Muscle of leg (tissue), 11 donors: ENCODE measurements around the gene MTCH2. TPM values are rescaled to one million over a fixed set of nuclear protein-coding genes. Genes with fewer than 3 reads are reported as not detected.

Experiments
- DNase-seq: peaks from one replicate; pipeline ENCODE4 v3.0.0; 2013
- H3K27ac ChIP-seq: one replicate; pipeline ENCODE4 v1.5.1; 2013; ENCODE audit warnings: mild to moderate bottlenecking, low read length, control low read depth
- H3K27me3 ChIP-seq: one replicate; pipeline ENCODE4 v1.6.1; 2013; ENCODE audit warnings: low read length; ENCODE audit not compliant: control insufficient read depth, insufficient read depth
- H3K36me3 ChIP-seq: one replicate; pipeline ENCODE4 v1.6.1; 2013; ENCODE audit warnings: low read length; ENCODE audit not compliant: control insufficient read depth, insufficient read depth
- H3K4me1 ChIP-seq: one replicate; pipeline ENCODE4 v1.6.1; 2013; ENCODE audit warnings: low read length; ENCODE audit not compliant: control insufficient read depth, insufficient read depth
- H3K4me3 ChIP-seq: one replicate; pipeline ENCODE4 v1.5.1; 2013; ENCODE audit warnings: low read length, control low read depth
- H3K9me3 ChIP-seq: replicated peaks from 2 replicates; pipeline ENCODE4 v1.6.1; 2013; ENCODE audit warnings: low read depth, low read length; ENCODE audit not compliant: control insufficient read depth
- WGBS: methylation state at CpG from one replicate; pipeline ENCODE4 v1.1.5; 2013; ENCODE audit warnings: missing lambda C conversion rate; ENCODE audit not compliant: insufficient coverage; 5-methylcytosine and 5-hydroxymethylcytosine counted together
- polyA plus RNA-seq, 8 donors: library from polyadenylated mRNA; unstranded; fragments of 120-200 nt; gene quantifications; one replicate each; pipeline versions ENCODE4 v1.2.1 to v1.2.3, GENCODE V29; 2013; ENCODE audit warnings: inconsistent platforms in 1 of 8, low replicate concordance in 1 of 8; ENCODE audit not compliant: insufficient read length in 8 of 8, insufficient read depth in 1 of 8
- total RNA-seq: library from RNA; stranded (reverse); fragments of 120-200 nt; gene quantifications from one replicate; pipeline ENCODE4 v1.2.4, GENCODE V29; 2013

The MTCH2 gene
- total and polyA plus RNA-seq, 9 donors, result 51.1 to 83.9 (median 70.9) TPM

DNA sequence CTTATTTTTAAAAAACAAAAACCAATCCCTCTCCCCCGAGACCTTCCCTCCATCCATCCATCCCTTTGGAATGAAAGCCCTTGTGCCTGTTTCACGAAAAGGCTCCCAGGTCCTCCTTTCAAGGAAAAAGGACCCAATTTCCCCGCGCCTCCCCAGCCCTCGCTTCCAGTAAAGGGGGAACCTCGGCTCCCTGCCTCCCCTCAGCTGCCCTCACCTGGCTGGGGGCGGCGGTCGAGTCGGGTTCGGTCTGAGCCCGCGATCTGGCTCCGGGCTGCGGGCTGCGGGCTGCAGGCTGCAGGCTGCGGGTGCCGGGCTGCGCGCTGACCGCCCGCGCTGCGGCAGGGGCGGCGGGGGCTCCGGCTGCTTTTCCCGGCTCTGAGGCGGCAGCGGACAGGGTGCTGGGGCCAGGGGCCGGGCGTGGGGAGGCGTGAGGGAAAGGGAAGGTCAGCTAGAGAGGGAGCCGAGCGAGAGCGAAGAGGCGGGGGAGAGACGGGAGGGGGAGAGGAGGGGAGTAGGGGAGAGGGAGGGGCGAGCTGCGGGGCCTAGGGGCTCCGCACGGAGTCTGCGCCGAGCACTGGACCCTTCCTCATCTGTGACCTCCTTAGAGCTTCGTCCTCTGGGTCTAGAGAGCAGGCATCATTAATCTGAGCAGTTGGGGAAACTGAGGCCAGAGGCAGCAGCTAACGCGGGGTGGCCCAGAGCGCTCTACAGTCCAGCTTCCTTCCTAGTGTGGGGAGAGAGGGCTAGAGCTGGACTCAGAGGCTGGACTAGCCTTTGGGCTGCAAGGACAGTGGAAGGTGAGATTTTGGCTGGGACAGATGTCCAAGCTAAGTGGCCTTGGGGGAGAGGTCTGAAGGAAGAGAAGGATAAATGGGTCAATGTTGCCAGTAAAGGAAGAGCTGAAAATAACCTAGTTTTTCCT lies 48.2 kb downstream of the MTCH2 start, which contains the start of gene C1QTNF4:
Gene C1QTNF4 (minus strand): TSS at position 478 of the 922 bp plus-strand sequence. CDS start 3,601 bp downstream, outside the sequence.
- Histone ChIP-seq H3K9me3 (no peaks in the 10 kb centered on the region), H3K4me3 (peak within 1 kb of the TSS; percentile 42), H3K27me3 (peaks cover 32% of the 10 kb centered on the region), H3K4me1 (peaks cover 18% of the 10 kb centered on the region), H3K36me3 (no peaks in the 10 kb centered on the region), H3K27ac (no peak within 1 kb of the TSS)
- DNase-seq, result peak; percentile 40
- 2% methylated on average over 41 of the region's 48 CpGs for WGBS

- H3K36me3 ChIP-seq, result no peaks in the 10 kb centered on the region
- peaks cover 25% of the 10 kb centered on the region for H3K4me1 ChIP-seq
- no peak for DNase-seq
- peaks cover 32% of the 10 kb centered on the region for H3K27me3 ChIP-seq
- H3K27ac ChIP-seq, result no peak overlapping the region
- H3K9me3 ChIP-seq, result no peaks in the 10 kb centered on the region
- peak overlapping the region; percentile 42 for H3K4me3 ChIP-seq
- WGBS, result 5% methylated on average over 4 of the region's 6 CpGs
Measured at GRCh38 chr11:47593492-47593933, 48.8 kb downstream of the MTCH2 start.

GRCh38 chr11:47592970-47593369 lies 49.4 kb downstream of the MTCH2 start:
- Histone ChIP-seq H3K27ac (no peak overlapping the region), H3K36me3 (no peaks in the 10 kb centered on the region), H3K4me1 (peaks cover 31% of the 10 kb centered on the region), H3K9me3 (no peaks in the 10 kb centered on the region), H3K27me3 (peaks cover 32% of the 10 kb centered on the region), H3K4me3 (no peak overlapping the region)
- 83% methylated on average over 1 of the region's 2 CpGs for WGBS
- DNase-seq, result no peak

GRCh38 chr11:47592251-47592650 lies 50.1 kb downstream of the MTCH2 start:
- H3K4me1 ChIP-seq, result peaks cover 38% of the 10 kb centered on the region
- WGBS, result 39% methylated on average over 2 of the region's 4 CpGs
- H3K36me3 ChIP-seq, result no peaks in the 10 kb centered on the region
- peaks cover 32% of the 10 kb centered on the region for H3K27me3 ChIP-seq
- peak; percentile 18 for DNase-seq
- H3K9me3 ChIP-seq, result no peaks in the 10 kb centered on the region
- H3K27ac ChIP-seq, result no peak overlapping the region
- H3K4me3 ChIP-seq, result no peak overlapping the region

DNA sequence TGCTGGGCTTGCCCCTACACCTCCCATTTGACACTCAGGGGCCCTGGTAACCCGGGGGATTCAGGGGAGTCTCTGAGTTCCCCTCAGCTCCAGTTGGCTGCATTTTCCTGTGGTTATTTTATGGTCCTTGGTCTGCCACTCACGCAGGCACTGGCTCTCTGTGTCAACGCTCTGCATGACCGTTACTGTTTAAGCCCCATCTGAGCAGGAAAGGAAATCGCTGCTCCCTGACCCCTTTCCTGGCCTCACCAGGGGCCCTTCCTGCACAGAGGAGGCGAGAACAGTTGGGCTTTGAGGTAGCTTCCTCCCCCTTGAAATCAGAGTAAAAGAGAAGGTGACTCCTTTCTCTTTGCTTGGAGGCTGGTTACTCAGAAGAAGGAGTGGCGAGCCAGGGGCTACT lies 50.6 kb downstream of the MTCH2 start:
- Histone ChIP-seq H3K4me1 (peaks cover 43% of the 10 kb centered on the region), H3K27ac (no peak overlapping the region), H3K4me3 (no peak overlapping the region), H3K9me3 (no peaks in the 10 kb centered on the region), H3K36me3 (no peaks in the 10 kb centered on the region), H3K27me3 (peaks cover 32% of the 10 kb centered on the region)
- 49% methylated on average over 2 of the region's 7 CpGs for WGBS
- DNase-seq, result peak; percentile 17

DNA sequence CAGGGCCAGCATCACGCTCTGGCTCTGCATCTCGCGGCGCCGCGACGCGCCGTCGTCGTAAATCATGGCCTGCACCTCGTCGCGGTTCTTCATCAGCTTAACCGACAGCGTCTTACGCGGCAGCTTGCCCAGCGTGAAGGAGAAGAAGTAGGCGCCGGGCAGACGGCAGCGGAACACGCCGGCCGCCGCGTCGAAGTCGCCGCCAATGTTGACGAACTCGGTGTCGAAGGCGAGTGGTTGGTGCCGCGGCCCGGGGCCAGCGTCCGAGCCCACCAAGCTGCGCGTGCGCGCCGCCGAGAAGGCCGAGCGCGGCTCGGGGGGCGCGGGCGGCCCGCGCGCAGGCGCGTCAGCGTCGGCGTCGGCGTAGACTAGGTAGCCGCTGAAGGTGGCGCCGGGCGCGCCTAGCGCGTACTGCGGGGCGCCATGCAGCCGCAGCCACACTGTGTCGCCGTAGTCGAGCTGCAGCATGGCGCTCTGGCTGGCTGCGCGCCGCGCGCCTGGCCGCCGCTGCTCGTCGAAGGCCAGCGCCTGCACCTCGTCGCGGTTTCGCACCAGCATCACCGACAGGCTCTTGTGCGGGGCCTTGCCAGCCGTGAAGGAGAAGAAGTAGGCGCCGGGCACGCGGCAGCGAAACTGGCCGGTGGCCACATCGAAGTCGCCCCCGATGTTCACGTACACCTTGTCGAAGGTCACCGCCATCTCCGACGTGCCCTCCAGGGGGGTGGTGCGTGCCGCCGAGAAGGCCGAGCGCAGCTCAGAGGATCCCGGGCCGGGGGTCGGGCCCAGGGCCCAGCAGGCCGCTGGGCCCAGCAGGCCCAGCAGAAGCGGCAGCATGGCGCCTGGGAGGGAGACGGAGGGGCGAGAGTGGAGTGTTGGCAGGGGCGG lies 52.1 kb downstream of the MTCH2 start:
- peak overlapping the region; percentile 49 for H3K27ac ChIP-seq
- peaks cover 26% of the 10 kb centered on the region for H3K27me3 ChIP-seq
- peaks cover 57% of the 10 kb centered on the region for H3K4me1 ChIP-seq
- no peaks in the 10 kb centered on the region for H3K9me3 ChIP-seq
- peak; percentile 89 for DNase-seq
- peak overlapping the region; percentile 58 for H3K4me3 ChIP-seq
- 24% methylated on average over 119 of the region's 122 CpGs for WGBS
- H3K36me3 ChIP-seq, result peaks cover 1% of the 10 kb centered on the region

GRCh38 chr11:47589584-47589976 lies 52.8 kb downstream of the MTCH2 start:
- Histone ChIP-seq H3K27ac (peak overlapping the region; percentile 49), H3K4me1 (peaks cover 55% of the 10 kb centered on the region), H3K27me3 (peaks cover 20% of the 10 kb centered on the region), H3K9me3 (no peaks in the 10 kb centered on the region), H3K4me3 (peak overlapping the region; percentile 58), H3K36me3 (peaks cover 6% of the 10 kb centered on the region)
- 28% methylated on average over 49 of the region's 51 CpGs for WGBS
- peak; percentile 61 for DNase-seq

GRCh38 chr11:47589118-47589517 lies 53.2 kb downstream of the MTCH2 start:
- peak overlapping the region; percentile 87 for H3K27ac ChIP-seq
- peak overlapping the region; percentile 58 for H3K4me3 ChIP-seq
- DNase-seq, result no peak
- 40% methylated on average over 1 of the region's 11 CpGs for WGBS
- H3K36me3 ChIP-seq, result peaks cover 11% of the 10 kb centered on the region
- peaks cover 51% of the 10 kb centered on the region for H3K4me1 ChIP-seq
- peaks cover 15% of the 10 kb centered on the region for H3K27me3 ChIP-seq
- no peaks in the 10 kb centered on the region for H3K9me3 ChIP-seq

DNA sequence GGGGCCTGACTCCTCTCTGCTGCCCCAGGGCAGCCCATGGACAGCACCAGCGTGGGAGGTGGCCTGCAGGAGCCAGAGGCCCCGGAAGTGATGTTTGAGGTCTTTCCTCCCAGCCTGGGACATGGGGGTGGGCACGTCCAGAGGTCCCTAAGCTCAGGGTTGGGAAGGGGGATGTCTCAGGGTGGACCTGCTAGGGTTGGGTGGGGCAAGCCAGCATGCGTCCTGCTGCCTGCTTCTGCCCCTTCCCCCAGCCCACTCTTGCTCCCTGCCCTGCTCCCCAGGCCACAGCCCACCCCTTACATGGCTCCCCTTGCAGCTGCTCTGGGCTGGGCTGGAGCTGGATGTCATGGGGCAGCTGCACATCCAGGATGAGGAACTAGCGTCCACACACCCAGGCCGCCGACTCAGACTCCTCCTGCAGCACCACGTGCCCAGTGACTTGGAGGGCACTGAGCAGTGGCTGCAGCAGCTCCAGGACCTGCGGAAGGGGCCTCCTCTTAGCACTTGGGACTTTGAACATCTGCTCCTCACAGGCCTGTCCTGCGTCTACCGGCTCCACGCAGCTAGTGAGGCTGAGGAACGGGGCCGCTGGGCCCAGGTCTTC lies 54.5 kb downstream of the MTCH2 start:
- DNase-seq, result peak; percentile 84
- peaks cover 3% of the 10 kb centered on the region for H3K27me3 ChIP-seq
- peak overlapping the region; percentile 17 for H3K4me3 ChIP-seq
- H3K36me3 ChIP-seq, result peaks cover 24% of the 10 kb centered on the region
- H3K27ac ChIP-seq, result peak overlapping the region; percentile 87
- H3K9me3 ChIP-seq, result no peaks in the 10 kb centered on the region
- 53% methylated on average over 12 of the region's 14 CpGs for WGBS
- peaks cover 43% of the 10 kb centered on the region for H3K4me1 ChIP-seq
